K562 (cell line): ENCODE data around the gene MTMR10. TPM values are rescaled to one million over a fixed set of nuclear protein-coding genes. Genes with fewer than 3 reads are reported as not detected.

Experiments used
- ATF7 ChIP-seq: fragments of 450-650 bp; IDR thresholded peaks from 2 replicates; pipeline ENCODE4 v1.7.1; 2014; ENCODE audit warnings: mild to moderate bottlenecking, moderate library complexity
- CBX1 ChIP-seq: sonication (generic); IDR thresholded peaks from 2 replicates; pipeline ENCODE4 v1.6.1; 2016; ENCODE audit warnings: antibody characterized with exemption, low read depth, mild to moderate bottlenecking
- FOSL1 ChIP-seq: fragments of 200-800 bp; sonication (Bioruptor generic); conservative IDR thresholded peaks from 2 replicates; pipeline ENCODE4 v1.6.1; 2016; ENCODE audit warnings: missing genetic modification characterization, missing compliant biosample characterization
- FOXM1 ChIP-seq, 2 experiments: fragments of 450-650 bp in 1 of 2; sonication (generic) in 1 of 2; formaldehyde crosslinking in 1 of 2; IDR thresholded peaks; 2 replicates each; pipeline versions ENCODE4 v1.6.1 to v1.9.0; 2017 to 2022; ENCODE audit warnings: low read depth in 2 of 2, mild to moderate bottlenecking in 2 of 2, missing genetic modification reagents in 1 of 2, moderate library complexity in 1 of 2
- HNRNPLL ChIP-seq: fragments of 200-400 bp; formaldehyde crosslinking; IDR thresholded peaks from 2 replicates; pipeline ENCODE4 v1.6.1; 2017; ENCODE audit warnings: low read length, low read depth, mild to moderate bottlenecking; ENCODE audit not compliant: poor library complexity, severe bottlenecking
- L3MBTL2 ChIP-seq: fragments of 450-650 bp; IDR thresholded peaks from 2 replicates; pipeline ENCODE4 v1.6.1; 2016; ENCODE audit warnings: mild to moderate bottlenecking, moderate library complexity
- MYC ChIP-seq, 2 experiments: fragments of 250-450 bp in 1 of 2; sonication (Bioruptor Pico) in 1 of 2; IDR thresholded peaks; 2 replicates each; pipeline versions ENCODE4 v1.5.1 to v1.6.1; 2012 to 2021; ENCODE audit warnings: low read depth in 2 of 2, borderline replicate concordance in 1 of 2, improper control_type of control experiment in 1 of 2, low read length in 1 of 2, mild to moderate bottlenecking in 1 of 2, moderate library complexity in 1 of 2
- NCOA6 ChIP-seq: fragments of 450-650 bp; IDR thresholded peaks from 2 replicates; pipeline ENCODE4 v1.6.1; 2017; ENCODE audit warnings: mild to moderate bottlenecking
- NFRKB ChIP-seq: fragments of 450-650 bp; IDR thresholded peaks from 2 replicates; pipeline ENCODE4 v1.6.1; 2016; ENCODE audit warnings: low read depth
- NR2C2 ChIP-seq, 2 experiments: fragments of 200-800 bp in 1 of 2; sonication (Bioruptor generic) in 1 of 2; sonication (generic) in 1 of 2; formaldehyde crosslinking in 1 of 2; IDR thresholded peaks; 2 replicates each; pipeline versions ENCODE4 v1.6.1 to v1.8.0; 2016 to 2022; ENCODE audit warnings: mild to moderate bottlenecking in 1 of 2, missing compliant biosample characterization in 1 of 2, missing genetic modification characterization in 1 of 2, missing genetic modification reagents in 1 of 2
- POLR2H ChIP-seq: IDR thresholded peaks from 2 replicates; pipeline ENCODE4 v1.6.1; 2016; ENCODE audit warnings: missing genetic modification characterization, low read depth, mild to moderate bottlenecking, control low read depth, missing compliant biosample characterization, moderate library complexity
- SIN3A ChIP-seq, 2 experiments: fragments of 150-350 bp in 1 of 2; IDR thresholded peaks; 2 replicates each; pipeline ENCODE4 v1.6.1; 2011 to 2016; ENCODE audit warnings: borderline replicate concordance in 2 of 2, low read depth in 2 of 2, low read length in 2 of 2, mild to moderate bottlenecking in 2 of 2, moderate library complexity in 2 of 2; ENCODE audit not compliant: control insufficient read depth in 1 of 2
- SIN3B ChIP-seq: fragments of 450-650 bp; IDR thresholded peaks from 2 replicates; pipeline ENCODE4 v1.6.1; 2017; ENCODE audit warnings: low read depth, mild to moderate bottlenecking, moderate library complexity
- SMAD3 ChIP-seq: fragments of 450-650 bp; formaldehyde crosslinking; conservative IDR thresholded peaks from 2 replicates; pipeline ENCODE4 v1.4.0; 2020; ENCODE audit warnings: mild to moderate bottlenecking
- SUPT5H ChIP-seq: fragments of 450-650 bp; IDR thresholded peaks from 2 replicates; pipeline ENCODE4 v1.6.1; 2016
- TARDBP ChIP-seq: fragments of 450-650 bp; IDR thresholded peaks from 2 replicates; pipeline ENCODE4 v1.6.1; 2016
- TBP ChIP-seq: optimal IDR thresholded peaks from 2 replicates; pipeline ENCODE3; 2011; ENCODE audit warnings: low read depth, low read length, improper control_type of control experiment
- USF2 ChIP-seq: sonication (generic); formaldehyde crosslinking; IDR thresholded peaks from 2 replicates; pipeline ENCODE4 v1.5.0; 2020; ENCODE audit warnings: missing genetic modification reagents
- ZBTB9 ChIP-seq: fragments of 450-650 bp; formaldehyde crosslinking; IDR thresholded peaks from 2 replicates; pipeline ENCODE4 v1.4.0; 2020; ENCODE audit warnings: mild to moderate bottlenecking, moderate library complexity
- polyA plus RNA-seq, 8 experiments: library from polyadenylated mRNA; depleted of rRNA in 4 of 8; stranded (reverse) in 5 of 8; unstranded in 3 of 8; fragments of >200 nt; fragmentation: Nextera tagmentation in 2 of 8; fragmentation: Illumina TruSeq in 1 of 8; extraction: Ambion mirVana in 2 of 8; extraction: Trizol in 1 of 8; gene quantifications; 2 replicates each; pipeline versions ENCODE4 v1.2.1 to v1.2.3, GENCODE V29; 2011 to 2014; ENCODE audit warnings: inconsistent platforms in 1 of 8, missing spikeins in 1 of 8
- total RNA-seq, 7 experiments: library from RNA; depleted of rRNA in 6 of 7; stranded (reverse); fragments of >200 nt in 6 of 7; fragmentation: Illumina TruSeq in 2 of 7; extraction: Trizol in 2 of 7; gene quantifications; 2 replicates each; pipeline versions ENCODE4 v1.2.1 to v1.2.3, GENCODE V29; 2011 to 2021; ENCODE audit warnings: low replicate concordance in 1 of 7
- TF ChIP-seq, protein P1 (sequence below): sonication (generic); formaldehyde crosslinking; IDR thresholded peaks from 2 replicates; pipeline ENCODE4 v1.8.1; 2023; ENCODE audit warnings: mild to moderate bottlenecking, missing genetic modification reagents, moderate library complexity
- TF ChIP-seq, protein P2 (sequence below): conservative IDR thresholded peaks from 2 replicates; pipeline ENCODE4 v1.6.1; 2011; ENCODE audit warnings: low read depth, mild to moderate bottlenecking, low read length; ENCODE audit not compliant: control insufficient read depth

MTMR10 gene
- total and polyA plus RNA-seq, 9 of the 15 experiments (the other 6 are each of a cell fraction or from before 2014, with no cell fraction given): 1.6 to 6.8 (median 4.8) TPM

- 0 out of 2 replicates have a peak, but pooled peaks have one; percentile 29 for TF ChIP-seq ZBTB9 (CRISPR knock-in tag)
- TF ChIP-seq NCOA6: peak; percentile 48; the same call in 1 of the 2 replicates
- peak; percentile 31; the same call in 1 of the 2 replicates for TF ChIP-seq FOSL1 (tag)
- peak; percentile 42; the same call in 1 of the 2 replicates for TF ChIP-seq MYC (IDR thresholded peaks at IDR 0.05; ENCODE audit: low read depth, low read length)
- TF ChIP-seq MYC (CRISPR knock-in tag; IDR thresholded peaks at IDR 0.05; ENCODE audit: borderline replicate concordance, low read depth): 0 out of 2 replicates have a peak, but pooled peaks have one; percentile 31
- TF ChIP-seq SUPT5H: peak; percentile 74
- TF ChIP-seq USF2 (CRISPR knock-in tag): no peak
- TF ChIP-seq TARDBP: peak; percentile 91
- 0 out of 2 replicates have a peak, but pooled peaks have one; percentile 44 for TF ChIP-seq NFRKB
- TF ChIP-seq TBP: peak; percentile 67
- peak; percentile 41; the same call in 1 of the 2 replicates for TF ChIP-seq ATF7
- peak; percentile 48 for TF ChIP-seq HNRNPLL
- peak; percentile 73 for TF ChIP-seq L3MBTL2
- peak; percentile 29 to 52; a peak in 1 of 4 replicates for TF ChIP-seq SIN3A (IDR thresholded peaks at IDR 0.05; ENCODE audit: borderline replicate concordance in 2 of 2, control insufficient read depth in 1 of 2, low read depth in 2 of 2, low read length in 2 of 2)
- TF ChIP-seq FOXM1 (IDR thresholded peaks at IDR 0.05; ENCODE audit: low read depth): no peak
- 0 out of 2 replicates have a peak, but pooled peaks have one; percentile 78 for TF ChIP-seq FOXM1 (CRISPR knock-in tag; IDR thresholded peaks at IDR 0.05; ENCODE audit: low read depth)
- TF ChIP-seq, protein P1, sequence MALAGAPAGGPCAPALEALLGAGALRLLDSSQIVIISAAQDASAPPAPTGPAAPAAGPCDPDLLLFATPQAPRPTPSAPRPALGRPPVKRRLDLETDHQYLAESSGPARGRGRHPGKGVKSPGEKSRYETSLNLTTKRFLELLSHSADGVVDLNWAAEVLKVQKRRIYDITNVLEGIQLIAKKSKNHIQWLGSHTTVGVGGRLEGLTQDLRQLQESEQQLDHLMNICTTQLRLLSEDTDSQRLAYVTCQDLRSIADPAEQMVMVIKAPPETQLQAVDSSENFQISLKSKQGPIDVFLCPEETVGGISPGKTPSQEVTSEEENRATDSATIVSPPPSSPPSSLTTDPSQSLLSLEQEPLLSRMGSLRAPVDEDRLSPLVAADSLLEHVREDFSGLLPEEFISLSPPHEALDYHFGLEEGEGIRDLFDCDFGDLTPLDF (CRISPR knock-in tag): 0 out of 2 replicates have a peak, but pooled peaks have one; percentile 38
- peak; percentile 73 for TF ChIP-seq POLR2H (tag)
- TF ChIP-seq CBX1: peak; percentile 78; the same call in 1 of the 2 replicates
- no peak for TF ChIP-seq NR2C2 (CRISPR knock-in tag; IDR thresholded peaks at IDR 0.05)
- peak; percentile 85 for TF ChIP-seq NR2C2 (tag; IDR thresholded peaks at IDR 0.05)
- TF ChIP-seq SMAD3: no peak
- peak; percentile 78 for TF ChIP-seq SIN3B
- TF ChIP-seq, protein P2, sequence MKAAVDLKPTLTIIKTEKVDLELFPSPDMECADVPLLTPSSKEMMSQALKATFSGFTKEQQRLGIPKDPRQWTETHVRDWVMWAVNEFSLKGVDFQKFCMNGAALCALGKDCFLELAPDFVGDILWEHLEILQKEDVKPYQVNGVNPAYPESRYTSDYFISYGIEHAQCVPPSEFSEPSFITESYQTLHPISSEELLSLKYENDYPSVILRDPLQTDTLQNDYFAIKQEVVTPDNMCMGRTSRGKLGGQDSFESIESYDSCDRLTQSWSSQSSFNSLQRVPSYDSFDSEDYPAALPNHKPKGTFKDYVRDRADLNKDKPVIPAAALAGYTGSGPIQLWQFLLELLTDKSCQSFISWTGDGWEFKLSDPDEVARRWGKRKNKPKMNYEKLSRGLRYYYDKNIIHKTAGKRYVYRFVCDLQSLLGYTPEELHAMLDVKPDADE: 0 out of 2 replicates have a peak, but pooled peaks have one; percentile 12
Observed at GRCh38 chr15:30991255-30992235, at the start of gene MTMR10 (continued).
